Measurements from ENCODE around the gene PPP2R3C.
"Not testable (repeated sequence)": the region's sequence is repeated elsewhere in the genome, so short reads cannot be mapped to it uniquely, and the experiment has no call there.

Gene PPP2R3C

DNA sequence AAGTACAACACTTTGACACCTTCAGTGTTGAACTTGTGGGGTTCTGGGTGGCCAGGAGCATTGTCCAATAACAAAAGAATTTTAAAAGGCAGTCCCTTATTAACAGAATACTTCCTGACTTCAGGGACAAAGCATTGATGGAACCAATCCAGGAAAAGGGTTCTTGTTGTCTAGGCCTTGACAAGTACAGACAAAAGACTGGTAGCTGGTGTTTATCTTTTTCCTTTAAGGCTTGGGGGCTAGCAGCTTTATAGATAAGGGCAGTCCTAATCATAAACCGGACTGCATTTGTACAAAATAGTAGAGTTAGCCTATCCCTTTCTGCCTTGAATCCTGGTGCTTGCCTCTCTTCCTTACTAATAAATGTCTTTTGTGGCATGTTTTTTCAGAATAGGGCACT, 48.3 kb downstream of the PPP2R3C start:
- TF ChIP-seq, protein P1, sequence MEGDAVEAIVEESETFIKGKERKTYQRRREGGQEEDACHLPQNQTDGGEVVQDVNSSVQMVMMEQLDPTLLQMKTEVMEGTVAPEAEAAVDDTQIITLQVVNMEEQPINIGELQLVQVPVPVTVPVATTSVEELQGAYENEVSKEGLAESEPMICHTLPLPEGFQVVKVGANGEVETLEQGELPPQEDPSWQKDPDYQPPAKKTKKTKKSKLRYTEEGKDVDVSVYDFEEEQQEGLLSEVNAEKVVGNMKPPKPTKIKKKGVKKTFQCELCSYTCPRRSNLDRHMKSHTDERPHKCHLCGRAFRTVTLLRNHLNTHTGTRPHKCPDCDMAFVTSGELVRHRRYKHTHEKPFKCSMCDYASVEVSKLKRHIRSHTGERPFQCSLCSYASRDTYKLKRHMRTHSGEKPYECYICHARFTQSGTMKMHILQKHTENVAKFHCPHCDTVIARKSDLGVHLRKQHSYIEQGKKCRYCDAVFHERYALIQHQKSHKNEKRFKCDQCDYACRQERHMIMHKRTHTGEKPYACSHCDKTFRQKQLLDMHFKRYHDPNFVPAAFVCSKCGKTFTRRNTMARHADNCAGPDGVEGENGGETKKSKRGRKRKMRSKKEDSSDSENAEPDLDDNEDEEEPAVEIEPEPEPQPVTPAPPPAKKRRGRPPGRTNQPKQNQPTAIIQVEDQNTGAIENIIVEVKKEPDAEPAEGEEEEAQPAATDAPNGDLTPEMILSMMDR (conservative IDR thresholded peaks at IDR 0.05): no peak
- no peak for TF ChIP-seq ZFX (IDR thresholded peaks at IDR 0.05)
- no peak overlapping the region for H3K27ac ChIP-seq

DNA sequence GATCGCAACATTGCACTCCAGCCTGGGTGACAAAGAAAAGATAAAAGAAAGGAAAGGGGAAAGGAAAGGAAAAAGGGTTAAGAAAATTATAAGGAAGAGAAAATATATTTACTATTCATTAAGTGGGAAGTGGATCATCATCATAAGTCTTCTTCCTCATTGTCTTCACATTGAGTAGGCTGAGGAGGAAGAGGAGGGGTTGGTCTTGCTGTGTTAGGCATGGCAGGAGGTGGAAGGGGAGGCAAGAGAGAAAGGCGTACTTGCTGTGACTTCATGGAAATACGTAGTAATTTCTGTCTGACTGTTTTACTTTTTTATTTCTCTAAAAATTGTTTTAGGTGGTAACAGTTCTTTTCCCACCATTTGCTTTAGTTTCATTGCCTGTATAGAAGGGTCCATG, 49.6 kb downstream of the PPP2R3C start:
- H3K27ac ChIP-seq: no peak overlapping the region
- TF ChIP-seq ZFX (IDR thresholded peaks at IDR 0.05): no peak
- TF ChIP-seq, protein P1 (conservative IDR thresholded peaks at IDR 0.05): no peak

DNA sequence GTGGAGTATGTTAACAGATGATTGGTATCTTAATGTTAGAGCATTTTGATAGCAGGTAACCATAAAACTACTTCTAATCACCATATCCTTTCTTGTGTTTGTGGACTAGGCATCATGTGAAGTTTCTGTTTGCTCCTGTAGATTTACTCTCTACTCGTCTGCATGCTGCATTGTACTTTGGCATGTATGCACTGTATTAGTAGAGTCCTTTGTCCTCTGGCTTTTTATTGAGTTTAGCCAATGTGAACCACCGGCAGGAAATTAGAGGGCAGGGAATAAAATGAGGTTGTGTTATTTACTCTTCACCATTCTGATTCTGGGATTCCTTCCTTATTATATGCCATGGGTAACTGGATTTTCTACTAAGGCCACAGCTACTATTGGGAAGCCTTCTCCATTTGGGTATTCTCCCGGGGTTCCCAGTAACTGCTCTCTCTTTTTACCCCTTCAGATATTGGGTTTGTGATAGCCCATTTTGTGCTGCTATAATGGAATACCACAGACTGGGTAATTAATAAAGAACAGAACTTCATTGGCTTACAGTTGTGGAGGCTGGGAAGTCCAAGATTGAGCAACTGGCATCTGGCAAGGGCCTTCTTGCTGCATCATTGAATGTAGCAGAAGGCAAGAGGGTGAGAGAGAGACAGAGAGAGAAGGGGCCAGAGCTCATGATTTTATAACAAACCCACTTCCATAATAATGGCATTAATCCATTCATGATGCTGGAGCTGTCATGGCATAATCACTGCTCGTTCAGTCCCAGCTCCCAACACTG, 53.4 kb downstream of the PPP2R3C start:
- no peak overlapping the region for H3K27ac ChIP-seq
- no peak for TF ChIP-seq ZFX (IDR thresholded peaks at IDR 0.05)
- TF ChIP-seq, protein P1 (conservative IDR thresholded peaks at IDR 0.05): no peak

DNA sequence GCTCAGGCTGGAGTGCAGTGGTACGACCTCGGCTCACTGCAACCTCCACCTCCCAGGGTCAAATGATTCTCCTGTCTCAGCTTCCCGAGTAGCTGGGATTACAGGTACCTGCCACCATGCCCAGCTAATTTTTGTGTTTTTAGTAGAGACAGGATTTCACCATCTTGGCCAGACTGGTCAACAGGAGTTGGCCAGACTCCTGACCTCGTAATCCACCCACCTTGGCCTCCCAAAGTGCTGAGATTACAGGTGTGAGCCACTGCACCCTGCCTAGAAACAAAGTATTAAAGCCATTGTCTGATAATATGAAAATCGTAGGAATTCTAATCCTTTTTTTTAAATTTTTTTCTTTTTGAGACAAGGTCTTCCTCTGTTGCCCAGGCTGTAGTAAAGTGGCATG, 56.1 kb downstream of the PPP2R3C start:
- H3K27ac ChIP-seq: not testable (repeated sequence)

DNA sequence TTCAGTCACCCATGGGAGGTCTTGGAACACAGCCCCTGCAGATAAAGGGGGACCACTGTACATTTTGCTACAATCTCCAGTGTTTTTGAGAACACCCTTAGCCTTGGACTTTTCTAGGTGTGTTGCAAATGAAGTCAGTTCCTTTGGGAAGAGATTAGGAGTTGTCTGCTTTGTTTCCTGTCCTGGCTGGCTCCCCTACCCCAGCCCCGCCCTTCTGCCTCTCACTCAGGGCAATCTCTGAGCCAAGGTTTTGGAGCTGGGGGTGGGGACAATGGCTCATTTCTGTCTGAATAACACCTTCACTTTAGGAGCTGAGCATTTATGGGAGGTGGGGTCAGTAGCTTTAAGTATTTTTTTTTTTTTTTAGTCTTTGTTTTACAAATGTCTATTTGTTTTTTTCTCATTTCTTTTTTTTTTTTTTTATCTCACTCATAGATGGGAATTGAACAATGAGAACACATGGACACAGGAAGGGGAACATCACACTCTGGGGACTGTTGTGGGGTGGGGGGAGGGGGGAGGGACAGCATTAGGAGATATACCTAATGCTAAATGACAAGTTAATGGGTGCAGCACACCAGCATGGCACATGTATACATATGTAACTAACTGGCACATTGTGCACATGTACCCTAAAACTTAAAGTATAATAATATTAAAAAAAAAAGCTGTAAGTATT, 60.5 kb downstream of the PPP2R3C start:
- H3K27ac ChIP-seq: not testable (repeated sequence)

DNA sequence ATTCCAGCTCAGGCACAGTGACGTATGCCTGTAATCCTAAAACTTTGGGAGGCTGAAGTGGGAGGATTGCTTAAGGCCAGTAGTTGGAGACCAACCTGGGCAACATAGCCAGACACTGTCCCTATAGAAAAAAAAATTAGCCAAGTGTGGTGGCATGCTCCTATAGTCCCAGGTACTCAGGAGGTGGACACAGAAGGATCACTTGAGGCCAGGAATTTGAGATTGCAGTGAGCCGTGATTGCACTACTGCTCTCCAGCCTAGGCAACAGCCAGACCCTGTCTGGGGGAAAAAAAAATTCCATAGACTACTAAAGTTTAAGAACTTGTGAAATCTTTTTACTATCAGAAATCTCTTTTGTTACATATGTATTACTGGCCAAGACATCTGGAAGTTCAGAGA, 69.2 kb downstream of the PPP2R3C start:
- no peak overlapping the region for H3K27ac ChIP-seq
- TF ChIP-seq ZFX (IDR thresholded peaks at IDR 0.05): no peak
- TF ChIP-seq, protein P1 (conservative IDR thresholded peaks at IDR 0.05): no peak

DNA sequence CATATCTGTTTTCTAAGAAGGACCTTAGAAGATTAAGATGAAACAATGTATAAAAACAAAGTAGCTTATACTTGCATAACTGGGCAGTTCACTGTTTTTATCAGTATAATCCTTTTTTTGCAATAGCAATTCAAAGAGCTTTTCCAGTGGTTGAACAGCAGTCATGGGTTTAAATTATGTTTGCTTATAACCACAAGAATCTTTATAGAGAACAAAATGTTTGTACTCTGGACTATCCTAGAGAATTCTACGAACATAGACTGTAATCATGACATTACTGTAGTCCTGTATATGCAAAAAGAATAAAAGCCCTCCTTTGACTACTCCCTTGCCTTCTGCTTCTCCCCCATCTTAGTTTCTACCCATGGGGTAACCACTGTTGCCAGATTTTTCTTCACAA, 70.0 kb downstream of the PPP2R3C start:
- H3K27ac ChIP-seq: peak overlapping the region; percentile 81
- TF ChIP-seq, protein P1 (conservative IDR thresholded peaks at IDR 0.05): no peak

DNA sequence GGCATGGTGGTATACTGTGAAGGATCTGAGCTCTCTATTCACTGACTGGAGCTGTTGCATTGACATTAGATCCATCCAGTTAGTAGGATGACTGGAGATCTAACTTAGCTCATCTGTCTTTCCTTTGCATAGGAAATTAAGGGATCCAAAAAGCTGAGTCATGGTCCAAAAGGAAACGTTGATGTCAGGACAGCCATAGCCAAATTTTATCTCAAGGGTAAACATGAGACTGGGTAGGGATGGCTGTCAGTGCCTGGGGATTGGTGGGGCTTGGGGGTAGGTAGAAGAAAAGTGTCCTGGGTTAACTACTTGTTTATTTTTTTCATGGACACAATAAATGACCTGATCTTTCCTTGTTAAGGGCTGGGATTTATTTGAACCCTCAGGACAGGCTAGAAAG, 71.1 kb downstream of the PPP2R3C start:
- TF ChIP-seq ZFX (IDR thresholded peaks at IDR 0.05): no peak
- TF ChIP-seq, protein P1 (conservative IDR thresholded peaks at IDR 0.05): no peak
- peak overlapping the region; percentile 81 for H3K27ac ChIP-seq

Data from C4-2B (cell line).